Measurements from ENCODE around the gene NCS1.

The NCS1 gene

DNA sequence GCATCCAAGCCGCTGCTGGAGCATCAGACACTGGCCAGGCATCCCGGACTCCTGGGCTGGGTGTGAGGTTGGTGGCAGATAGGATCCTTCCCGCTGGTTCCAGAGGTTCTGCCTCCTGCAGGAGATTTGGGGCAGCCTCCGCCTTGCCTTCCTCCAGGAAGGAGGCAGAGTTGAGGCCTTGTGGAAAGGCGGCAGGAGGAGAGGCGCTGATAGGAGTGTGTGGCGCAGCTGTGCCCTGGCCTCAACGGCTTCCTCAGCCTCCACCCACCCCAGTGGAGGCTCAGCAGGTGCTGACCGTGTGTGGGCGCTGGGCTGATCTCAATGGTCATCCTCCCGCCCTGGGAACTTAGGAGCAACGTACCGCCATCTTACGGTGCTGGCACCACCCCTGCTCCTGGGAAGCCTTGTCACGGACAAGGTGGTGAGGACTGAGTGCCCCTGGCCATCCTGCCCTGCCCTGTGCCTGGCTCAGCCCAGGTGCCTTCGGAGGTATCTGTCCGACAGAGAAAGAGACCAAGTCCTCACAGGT is 10.2 kb downstream of the NCS1 start:
- no peak overlapping the region for H2AFZ ChIP-seq (ENCODE audit: low read depth, low read length)
- no peaks in the 10 kb centered on the region for H3K79me2 ChIP-seq (ENCODE audit: low read length)

DNA sequence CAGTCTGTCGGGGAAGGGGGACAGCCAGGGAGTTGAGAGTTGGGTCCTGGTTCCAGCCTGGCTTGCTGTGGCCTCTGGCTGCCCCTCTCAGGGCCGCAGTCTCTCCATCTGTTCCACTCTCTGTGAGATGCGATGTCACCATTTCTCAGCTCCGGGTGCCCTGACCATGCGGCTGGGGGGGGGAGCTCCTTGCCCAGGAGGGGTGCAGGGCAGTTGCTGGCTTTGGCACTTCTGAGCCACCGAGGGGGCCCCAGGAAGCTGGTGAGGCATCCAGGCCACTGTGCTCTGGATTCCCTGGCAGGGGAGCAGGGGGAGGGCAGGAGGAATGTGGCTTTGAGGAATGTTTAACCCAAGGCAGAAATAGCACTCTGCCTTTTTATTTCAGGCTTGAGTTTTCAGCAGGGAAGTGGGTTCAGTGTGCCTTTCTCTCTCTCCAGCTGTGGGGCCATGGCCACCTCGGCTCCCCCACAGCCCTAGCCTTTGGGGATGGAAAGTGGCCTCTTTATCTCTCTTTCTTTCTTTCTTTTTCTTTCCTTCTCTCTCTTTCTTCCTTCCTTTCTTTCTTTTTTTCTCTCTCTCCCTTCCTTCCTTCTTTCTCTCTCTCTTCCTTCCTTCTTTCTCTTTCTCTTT is 11.0 kb downstream of the NCS1 start:
- no peak overlapping the region for H3K4me3 ChIP-seq (ENCODE audit: low read length)
- H3K4me1 ChIP-seq (ENCODE audit: low read length): no peaks in the 10 kb centered on the region
- H3K9ac ChIP-seq (ENCODE audit: low read length): no peak overlapping the region
- no peaks in the 10 kb centered on the region for H4K20me1 ChIP-seq (ENCODE audit: insufficient read depth, low read length)
- no peaks in the 10 kb centered on the region for H3K9me3 ChIP-seq (ENCODE audit: insufficient read depth, low read length)
- no peaks in the 10 kb centered on the region for H3K79me2 ChIP-seq (ENCODE audit: low read length)
- no peaks in the 10 kb centered on the region for H3K36me3 ChIP-seq (replicated peaks; ENCODE audit: low read depth, low read length)
- H2AFZ ChIP-seq (ENCODE audit: low read depth, low read length): no peak overlapping the region
- H3K4me2 ChIP-seq (ENCODE audit: low read length): no peak overlapping the region
- TF ChIP-seq, protein P1, sequence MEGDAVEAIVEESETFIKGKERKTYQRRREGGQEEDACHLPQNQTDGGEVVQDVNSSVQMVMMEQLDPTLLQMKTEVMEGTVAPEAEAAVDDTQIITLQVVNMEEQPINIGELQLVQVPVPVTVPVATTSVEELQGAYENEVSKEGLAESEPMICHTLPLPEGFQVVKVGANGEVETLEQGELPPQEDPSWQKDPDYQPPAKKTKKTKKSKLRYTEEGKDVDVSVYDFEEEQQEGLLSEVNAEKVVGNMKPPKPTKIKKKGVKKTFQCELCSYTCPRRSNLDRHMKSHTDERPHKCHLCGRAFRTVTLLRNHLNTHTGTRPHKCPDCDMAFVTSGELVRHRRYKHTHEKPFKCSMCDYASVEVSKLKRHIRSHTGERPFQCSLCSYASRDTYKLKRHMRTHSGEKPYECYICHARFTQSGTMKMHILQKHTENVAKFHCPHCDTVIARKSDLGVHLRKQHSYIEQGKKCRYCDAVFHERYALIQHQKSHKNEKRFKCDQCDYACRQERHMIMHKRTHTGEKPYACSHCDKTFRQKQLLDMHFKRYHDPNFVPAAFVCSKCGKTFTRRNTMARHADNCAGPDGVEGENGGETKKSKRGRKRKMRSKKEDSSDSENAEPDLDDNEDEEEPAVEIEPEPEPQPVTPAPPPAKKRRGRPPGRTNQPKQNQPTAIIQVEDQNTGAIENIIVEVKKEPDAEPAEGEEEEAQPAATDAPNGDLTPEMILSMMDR (IDR thresholded peaks at IDR 0.05; ENCODE audit: low read depth, low read length): no peak
- TF ChIP-seq EZH2phosphoT487 (IDR thresholded peaks at IDR 0.05; ENCODE audit: low read depth): no peak
- H3K27me3 ChIP-seq (ENCODE audit: low read depth, low read length): 0 out of 2 replicates have a peak, but pooled peaks cover 6% of the 10 kb centered on the region
- no peak overlapping the region for H3K27ac ChIP-seq (ENCODE audit: low read length)

More for the DNA sequence above, 10.2 kb downstream of the NCS1 start:
- no peaks in the 10 kb centered on the region for H4K20me1 ChIP-seq (ENCODE audit: insufficient read depth, low read length)
- TF ChIP-seq, protein P1 (IDR thresholded peaks at IDR 0.05; ENCODE audit: low read depth, low read length): no peak
- no peak for TF ChIP-seq EZH2phosphoT487 (IDR thresholded peaks at IDR 0.05; ENCODE audit: low read depth)
- H3K4me2 ChIP-seq (ENCODE audit: low read length): no peak overlapping the region
- H3K9ac ChIP-seq (ENCODE audit: low read length): no peak overlapping the region
- no peak overlapping the region for H3K27ac ChIP-seq (ENCODE audit: low read length)
- H3K9me3 ChIP-seq (ENCODE audit: insufficient read depth, low read length): no peaks in the 10 kb centered on the region
- no peaks in the 10 kb centered on the region for H3K4me1 ChIP-seq (ENCODE audit: low read length)
- H3K27me3 ChIP-seq (ENCODE audit: low read depth, low read length): 0 out of 2 replicates have a peak, but pooled peaks cover 6% of the 10 kb centered on the region
- no peaks in the 10 kb centered on the region for H3K36me3 ChIP-seq (replicated peaks; ENCODE audit: low read depth, low read length)
- no peak overlapping the region for H3K4me3 ChIP-seq (ENCODE audit: low read length)

DNA sequence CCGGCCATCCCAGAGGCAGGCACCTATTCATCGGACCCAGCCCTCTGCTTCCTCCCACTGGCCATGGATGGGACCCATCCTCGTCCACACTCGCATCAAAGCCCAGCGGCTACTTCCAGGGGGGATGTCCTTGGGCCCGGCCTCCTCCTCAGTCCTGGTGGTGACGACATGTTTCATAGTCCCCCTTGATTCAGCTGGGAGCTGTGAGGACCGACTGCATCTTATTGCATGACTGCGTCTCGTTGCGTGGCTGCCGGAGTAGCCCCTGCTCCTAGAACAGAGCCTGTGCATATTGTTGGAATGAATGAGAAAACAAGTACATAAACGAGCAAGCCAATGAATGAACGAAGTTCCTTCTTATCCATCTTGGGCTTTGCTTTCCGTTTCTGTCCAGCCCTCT is 12.8 kb downstream of the NCS1 start:
- no peak overlapping the region for H3K9ac ChIP-seq (ENCODE audit: low read length)
- no peak overlapping the region for H3K4me3 ChIP-seq (ENCODE audit: low read length)
- no peaks in the 10 kb centered on the region for H3K9me3 ChIP-seq (ENCODE audit: insufficient read depth, low read length)
- no peaks in the 10 kb centered on the region for H4K20me1 ChIP-seq (ENCODE audit: insufficient read depth, low read length)
- H3K4me2 ChIP-seq (ENCODE audit: low read length): no peak overlapping the region
- TF ChIP-seq, protein P1 (IDR thresholded peaks at IDR 0.05; ENCODE audit: low read depth, low read length): no peak
- no peak for TF ChIP-seq EZH2phosphoT487 (IDR thresholded peaks at IDR 0.05; ENCODE audit: low read depth)
- H3K36me3 ChIP-seq (replicated peaks; ENCODE audit: low read depth, low read length): no peaks in the 10 kb centered on the region
- no peak overlapping the region for H3K27ac ChIP-seq (ENCODE audit: low read length)
- no peaks in the 10 kb centered on the region for H3K4me1 ChIP-seq (ENCODE audit: low read length)
- no peak overlapping the region for H2AFZ ChIP-seq (ENCODE audit: low read depth, low read length)
- H3K27me3 ChIP-seq (ENCODE audit: low read depth, low read length): no peaks in the 10 kb centered on the region
- H3K79me2 ChIP-seq (ENCODE audit: low read length): no peaks in the 10 kb centered on the region

DNA sequence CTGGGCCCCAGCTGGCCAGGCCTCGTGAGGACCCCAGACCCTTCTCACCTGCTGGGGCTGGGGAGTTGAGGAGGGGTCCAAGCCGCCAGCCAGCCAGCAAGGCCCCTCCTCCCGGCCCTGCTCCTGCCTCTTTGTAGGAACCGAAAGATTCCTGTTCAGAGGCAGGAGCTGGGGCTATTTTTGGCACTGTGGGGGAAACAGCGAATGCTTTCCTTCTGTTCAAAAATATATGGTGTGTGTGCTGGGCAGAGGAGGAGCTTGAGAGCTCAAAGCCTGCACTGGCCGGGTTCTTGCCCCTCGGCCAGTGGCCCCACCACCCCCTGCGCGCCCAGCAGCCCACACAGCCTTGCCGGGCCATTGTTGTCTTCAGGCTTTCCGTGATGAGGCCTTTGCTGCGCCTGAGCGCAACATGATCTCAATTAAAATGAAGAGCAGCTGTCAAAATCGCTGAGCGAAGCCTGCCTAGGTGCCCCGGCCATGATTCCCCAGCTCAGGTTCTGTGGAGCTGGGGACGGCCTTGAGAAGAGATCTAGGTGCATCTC is 13.4 kb downstream of the NCS1 start:
- Histone ChIP-seq H4K20me1 (ENCODE audit: insufficient read depth, low read length) (no peaks in the 10 kb centered on the region), H3K4me3 (ENCODE audit: low read length) (no peak overlapping the region), H3K27ac (ENCODE audit: low read length) (no peak overlapping the region), H3K4me1 (ENCODE audit: low read length) (no peaks in the 10 kb centered on the region), H3K27me3 (ENCODE audit: low read depth, low read length) (no peaks in the 10 kb centered on the region), H3K9ac (ENCODE audit: low read length) (no peak overlapping the region), H3K36me3 (replicated peaks; ENCODE audit: low read depth, low read length) (no peaks in the 10 kb centered on the region), H3K9me3 (ENCODE audit: insufficient read depth, low read length) (no peaks in the 10 kb centered on the region), H3K79me2 (ENCODE audit: low read length) (no peaks in the 10 kb centered on the region), H2AFZ (ENCODE audit: low read depth, low read length) (no peak overlapping the region), H3K4me2 (ENCODE audit: low read length) (no peak overlapping the region)
- no peak for TF ChIP-seq EZH2phosphoT487 (IDR thresholded peaks at IDR 0.05; ENCODE audit: low read depth)
- TF ChIP-seq, protein P1 (IDR thresholded peaks at IDR 0.05; ENCODE audit: low read depth, low read length): no peak
